Heart left ventricle (tissue), 13 donors: ENCODE measurements around the gene EZH1.

ENCODE experiments used
- POLR2A ChIP-seq, 2 donors: fragments of 450-650 bp; IDR thresholded peaks; one replicate each; pipeline ENCODE4 v1.6.1; 2017; ENCODE audit warnings: antibody characterized with exemption in 2 of 2, mild to moderate bottlenecking in 2 of 2, moderate library complexity in 2 of 2
- TF ChIP-seq, protein P1 (sequence below), 12 donors: fragments of 200-600 bp; sonication (generic) in 4 of 12; IDR thresholded peaks; one replicate each; pipeline versions ENCODE4 v1.5.0 to v1.8.0; 2018 to 2022; ENCODE audit warnings: antibody characterized with exemption in 12 of 12, mild to moderate bottlenecking in 5 of 12
- donor health status: ischemic (EF 13 %, LVEDD 7.1; RV severe dilation, severe dysfunction).
- donor health status: DM: no; HTN: yes; CAD: no.
- donor health status: DM: no; HTN: no; CAD: no.
- donor health status: ischemic (EF 25% LVEDD 6.9; RV normal size, moderate dysfunction).
- donor health status: ischemic (EF 25% LVEDD 5.7; RV mildly dilated, moderate dysfunction).
- donor health status: ischemic (EF 35%, LVEDD 5.7; RV mildly dilated, moderate dysfunction).
- donor health status: nonischemic (EF 11% LVEDD 7.7; RV severe dilation, severe dysfunction).
- donor health status: DM: yes; HTN: yes; CAD: no.
- donor health status: PGD.
- donor health status: ischemic (EF 29% LVEDD 5.4; RV normal size, mild dysfunction).
- donor health status: nonischemic (EF 23%, LVEDD 6.1; RV moderate dilation, normal function).

DNA sequence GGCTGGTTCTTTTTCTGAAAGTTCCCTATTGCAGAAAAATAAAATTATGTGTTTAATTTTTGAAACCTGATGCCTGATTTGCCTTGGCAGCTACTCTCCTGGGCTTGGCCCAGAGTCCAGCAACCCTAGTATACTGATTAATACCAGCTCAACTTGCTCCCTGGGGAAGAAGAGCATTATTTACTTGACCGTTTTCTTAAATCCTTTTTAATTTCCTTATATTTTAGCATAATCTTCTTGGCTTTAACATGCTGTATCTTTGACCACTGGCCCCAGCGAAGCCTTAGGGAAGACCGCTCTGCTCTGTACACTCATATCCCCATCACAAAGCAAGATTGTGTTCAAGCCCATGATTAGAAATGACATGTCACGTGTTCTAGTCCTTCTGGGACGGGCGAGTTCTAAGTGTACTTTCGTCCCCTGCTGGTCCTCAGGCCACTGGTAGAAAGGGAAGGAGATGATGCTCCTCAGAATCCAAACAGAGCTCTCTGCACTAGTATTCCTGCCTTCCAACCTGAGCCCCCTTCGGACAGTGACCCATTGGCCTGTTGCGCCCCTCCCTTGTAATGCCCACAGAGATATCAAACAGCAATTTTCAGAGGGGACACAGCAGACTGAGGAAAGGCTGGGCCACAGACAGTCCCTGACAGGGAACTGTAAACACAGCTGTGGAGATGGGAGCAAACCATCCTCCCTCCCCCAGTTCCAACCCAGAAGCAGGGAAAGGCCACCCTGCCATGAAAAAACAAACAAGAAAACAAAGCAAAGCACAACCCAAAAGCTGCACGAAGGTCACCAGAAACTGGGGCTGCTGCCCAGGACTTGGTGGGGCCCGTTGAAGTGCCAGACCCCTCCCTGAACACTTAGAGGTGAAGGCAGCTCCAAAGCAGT lies 4.3 kb upstream of the EZH1 start:
- TF ChIP-seq, protein P1, sequence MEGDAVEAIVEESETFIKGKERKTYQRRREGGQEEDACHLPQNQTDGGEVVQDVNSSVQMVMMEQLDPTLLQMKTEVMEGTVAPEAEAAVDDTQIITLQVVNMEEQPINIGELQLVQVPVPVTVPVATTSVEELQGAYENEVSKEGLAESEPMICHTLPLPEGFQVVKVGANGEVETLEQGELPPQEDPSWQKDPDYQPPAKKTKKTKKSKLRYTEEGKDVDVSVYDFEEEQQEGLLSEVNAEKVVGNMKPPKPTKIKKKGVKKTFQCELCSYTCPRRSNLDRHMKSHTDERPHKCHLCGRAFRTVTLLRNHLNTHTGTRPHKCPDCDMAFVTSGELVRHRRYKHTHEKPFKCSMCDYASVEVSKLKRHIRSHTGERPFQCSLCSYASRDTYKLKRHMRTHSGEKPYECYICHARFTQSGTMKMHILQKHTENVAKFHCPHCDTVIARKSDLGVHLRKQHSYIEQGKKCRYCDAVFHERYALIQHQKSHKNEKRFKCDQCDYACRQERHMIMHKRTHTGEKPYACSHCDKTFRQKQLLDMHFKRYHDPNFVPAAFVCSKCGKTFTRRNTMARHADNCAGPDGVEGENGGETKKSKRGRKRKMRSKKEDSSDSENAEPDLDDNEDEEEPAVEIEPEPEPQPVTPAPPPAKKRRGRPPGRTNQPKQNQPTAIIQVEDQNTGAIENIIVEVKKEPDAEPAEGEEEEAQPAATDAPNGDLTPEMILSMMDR (IDR thresholded peaks at IDR 0.05): peak in 1 of 12 donors; percentile 4
- TF ChIP-seq POLR2A (IDR thresholded peaks at IDR 0.05): no peak
